Neural crest cell (in vitro differentiated cells): Measurements from ENCODE around the gene DNAJA3. TPM values are rescaled to one million over a fixed set of nuclear protein-coding genes. Genes with fewer than 3 reads are reported as not detected.

ENCODE experiments used
- DNase-seq: peaks from one replicate; pipeline ENCODE4 v3.0.0; 2021; ENCODE audit warnings: low read depth, mixed read lengths, low spot score
- H3K27ac Mint-ChIP-seq: one replicate; pipeline ENCODE4 v1.8.0; 2021; ENCODE audit warnings: mild to moderate bottlenecking, mixed read lengths; ENCODE audit not compliant: unreplicated experiment
- H3K27me3 Mint-ChIP-seq: 2 replicates; pipeline ENCODE4 v1.8.0; 2021; ENCODE audit warnings: low read depth, mild to moderate bottlenecking, mixed read lengths
- H3K36me3 Mint-ChIP-seq: 2 replicates; pipeline ENCODE4 v1.8.0; 2021; ENCODE audit warnings: low read depth, mild to moderate bottlenecking, mixed read lengths
- H3K4me1 Mint-ChIP-seq: 2 replicates; pipeline ENCODE4 v1.8.0; 2021; ENCODE audit warnings: mixed read lengths
- H3K4me3 Mint-ChIP-seq: one replicate; pipeline ENCODE4 v1.8.0; 2021; ENCODE audit warnings: mild to moderate bottlenecking, mixed read lengths
- H3K9me3 Mint-ChIP-seq: 2 replicates; pipeline ENCODE4 v1.8.0; 2021; ENCODE audit warnings: mixed read lengths
- total RNA-seq: library from RNA; stranded (reverse); gene quantifications from 2 replicates; pipeline ENCODE4 v1.2.1, GENCODE V29; 2021
- TF ChIP-seq, protein P1 (sequence below): fragments of 200-600 bp; sonication (generic); conservative IDR thresholded peaks from 2 replicates; pipeline ENCODE4 v1.5.0; 2021; ENCODE audit warnings: antibody characterized with exemption, mild to moderate bottlenecking

The DNAJA3 gene
- total RNA-seq, 1 donor from 2014 or later, result 45.1 TPM

DNA sequence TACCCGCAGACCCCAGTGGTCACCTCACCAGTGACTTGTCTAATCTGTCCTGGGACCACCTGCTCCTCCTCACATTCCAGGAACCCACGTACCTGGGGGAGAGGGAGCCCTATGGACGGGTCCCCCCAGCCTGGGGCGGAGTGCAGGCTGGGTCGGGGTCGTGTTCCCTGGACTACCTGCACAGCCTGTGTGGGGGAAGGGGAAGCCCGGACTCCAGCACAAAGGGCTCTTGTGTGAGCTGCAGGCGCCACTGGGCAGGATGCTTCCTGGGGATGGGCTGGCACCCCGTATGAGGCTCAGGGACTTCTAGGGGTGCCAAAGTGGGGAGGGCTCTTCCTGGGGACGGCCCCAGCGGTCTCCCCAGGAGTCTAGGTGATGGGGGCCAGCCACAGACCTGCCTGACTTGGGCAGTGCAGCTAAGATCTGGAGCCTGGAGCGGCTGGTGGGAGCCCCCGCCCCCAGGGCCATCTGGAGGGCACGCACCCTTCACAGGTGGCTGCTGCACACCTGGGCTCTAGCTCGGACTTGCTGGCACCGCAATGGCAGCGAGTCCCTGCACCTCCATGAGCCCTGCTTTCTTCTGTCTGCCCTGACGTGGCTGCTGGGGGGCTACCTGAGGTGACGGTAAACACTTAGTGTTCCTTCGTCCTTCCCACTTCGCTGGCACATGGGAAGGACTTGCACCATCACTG is 46.5 kb upstream of the DNAJA3 start:
- no peak overlapping the region for H3K4me3 Mint-ChIP-seq
- DNase-seq, result no peak
- H3K9me3 Mint-ChIP-seq, result no peaks in the 10 kb centered on the region
- peaks cover 3% of the 10 kb centered on the region for H3K27me3 Mint-ChIP-seq
- H3K36me3 Mint-ChIP-seq, result no peaks in the 10 kb centered on the region
- no peak overlapping the region for H3K27ac Mint-ChIP-seq
- TF ChIP-seq, protein P1, sequence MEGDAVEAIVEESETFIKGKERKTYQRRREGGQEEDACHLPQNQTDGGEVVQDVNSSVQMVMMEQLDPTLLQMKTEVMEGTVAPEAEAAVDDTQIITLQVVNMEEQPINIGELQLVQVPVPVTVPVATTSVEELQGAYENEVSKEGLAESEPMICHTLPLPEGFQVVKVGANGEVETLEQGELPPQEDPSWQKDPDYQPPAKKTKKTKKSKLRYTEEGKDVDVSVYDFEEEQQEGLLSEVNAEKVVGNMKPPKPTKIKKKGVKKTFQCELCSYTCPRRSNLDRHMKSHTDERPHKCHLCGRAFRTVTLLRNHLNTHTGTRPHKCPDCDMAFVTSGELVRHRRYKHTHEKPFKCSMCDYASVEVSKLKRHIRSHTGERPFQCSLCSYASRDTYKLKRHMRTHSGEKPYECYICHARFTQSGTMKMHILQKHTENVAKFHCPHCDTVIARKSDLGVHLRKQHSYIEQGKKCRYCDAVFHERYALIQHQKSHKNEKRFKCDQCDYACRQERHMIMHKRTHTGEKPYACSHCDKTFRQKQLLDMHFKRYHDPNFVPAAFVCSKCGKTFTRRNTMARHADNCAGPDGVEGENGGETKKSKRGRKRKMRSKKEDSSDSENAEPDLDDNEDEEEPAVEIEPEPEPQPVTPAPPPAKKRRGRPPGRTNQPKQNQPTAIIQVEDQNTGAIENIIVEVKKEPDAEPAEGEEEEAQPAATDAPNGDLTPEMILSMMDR, result no peak
- peaks cover 8% of the 10 kb centered on the region for H3K4me1 Mint-ChIP-seq

DNA sequence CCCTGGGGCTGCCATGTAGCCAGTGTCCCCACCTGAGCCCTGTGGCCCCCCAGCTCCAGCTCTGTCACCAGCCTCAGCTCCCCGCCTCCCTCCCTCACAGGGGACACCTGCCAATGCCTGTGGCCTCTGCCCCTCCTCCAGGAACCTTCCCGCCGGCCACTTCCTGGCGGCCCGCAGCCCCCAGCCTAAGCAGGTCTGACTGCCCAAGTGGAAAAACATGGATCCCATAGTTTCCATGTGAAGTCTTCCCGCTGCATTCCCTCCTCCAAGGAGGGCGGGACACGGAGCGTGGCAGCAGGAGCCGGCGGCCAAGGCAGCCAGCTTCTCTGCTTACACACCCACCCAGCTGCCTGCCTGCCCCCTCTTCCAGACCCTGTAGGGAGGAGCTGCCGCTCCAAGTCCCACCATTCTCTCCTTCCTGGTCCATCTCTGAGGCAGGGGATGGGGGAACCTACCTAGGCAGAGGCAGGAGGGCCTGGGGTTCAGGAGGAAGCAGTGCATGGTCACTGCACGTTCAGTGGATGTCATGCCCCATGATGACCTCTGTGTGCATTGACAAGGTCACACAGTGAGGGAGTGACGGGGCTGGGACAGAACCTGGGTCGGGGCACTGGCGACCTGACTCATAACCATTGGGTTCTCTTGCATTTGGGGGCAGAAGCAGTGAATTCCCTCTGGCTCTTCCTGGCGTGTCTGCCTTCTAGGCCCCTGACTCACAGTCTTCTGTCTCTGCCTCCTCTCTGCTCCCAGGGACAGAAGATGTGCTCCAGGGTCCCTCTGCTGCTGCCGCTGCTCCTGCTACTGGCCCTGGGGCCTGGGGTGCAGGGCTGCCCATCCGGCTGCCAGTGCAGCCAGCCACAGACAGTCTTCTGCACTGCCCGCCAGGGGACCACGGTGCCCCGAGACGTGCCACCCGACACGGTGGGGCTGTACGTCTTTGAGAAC is 45.3 kb upstream of the DNAJA3 start:
- no peak overlapping the region for H3K4me3 Mint-ChIP-seq
- peaks cover 8% of the 10 kb centered on the region for H3K4me1 Mint-ChIP-seq
- TF ChIP-seq, protein P1, result no peak
- H3K9me3 Mint-ChIP-seq, result no peaks in the 10 kb centered on the region
- H3K27me3 Mint-ChIP-seq, result no peaks in the 10 kb centered on the region
- H3K36me3 Mint-ChIP-seq, result no peaks in the 10 kb centered on the region
- no peak for DNase-seq
- no peak overlapping the region for H3K27ac Mint-ChIP-seq

DNA sequence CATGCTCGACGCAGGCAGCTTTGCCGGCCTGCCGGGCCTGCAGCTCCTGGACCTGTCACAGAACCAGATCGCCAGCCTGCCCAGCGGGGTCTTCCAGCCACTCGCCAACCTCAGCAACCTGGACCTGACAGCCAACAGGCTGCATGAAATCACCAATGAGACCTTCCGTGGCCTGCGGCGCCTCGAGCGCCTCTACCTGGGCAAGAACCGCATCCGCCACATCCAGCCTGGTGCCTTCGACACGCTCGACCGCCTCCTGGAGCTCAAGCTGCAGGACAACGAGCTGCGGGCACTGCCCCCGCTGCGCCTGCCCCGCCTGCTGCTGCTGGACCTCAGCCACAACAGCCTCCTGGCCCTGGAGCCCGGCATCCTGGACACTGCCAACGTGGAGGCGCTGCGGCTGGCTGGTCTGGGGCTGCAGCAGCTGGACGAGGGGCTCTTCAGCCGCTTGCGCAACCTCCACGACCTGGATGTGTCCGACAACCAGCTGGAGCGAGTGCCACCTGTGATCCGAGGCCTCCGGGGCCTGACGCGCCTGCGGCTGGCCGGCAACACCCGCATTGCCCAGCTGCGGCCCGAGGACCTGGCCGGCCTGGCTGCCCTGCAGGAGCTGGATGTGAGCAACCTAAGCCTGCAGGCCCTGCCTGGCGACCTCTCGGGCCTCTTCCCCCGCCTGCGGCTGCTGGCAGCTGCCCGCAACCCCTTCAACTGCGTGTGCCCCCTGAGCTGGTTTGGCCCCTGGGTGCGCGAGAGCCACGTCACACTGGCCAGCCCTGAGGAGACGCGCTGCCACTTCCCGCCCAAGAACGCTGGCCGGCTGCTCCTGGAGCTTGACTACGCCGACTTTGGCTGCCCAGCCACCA is 44.4 kb upstream of the DNAJA3 start:
- no peaks in the 10 kb centered on the region for H3K9me3 Mint-ChIP-seq
- TF ChIP-seq, protein P1, result no peak
- H3K27me3 Mint-ChIP-seq, result no peaks in the 10 kb centered on the region
- no peaks in the 10 kb centered on the region for H3K36me3 Mint-ChIP-seq
- H3K27ac Mint-ChIP-seq, result no peak overlapping the region
- H3K4me1 Mint-ChIP-seq, result peaks cover 8% of the 10 kb centered on the region
- no peak overlapping the region for H3K4me3 Mint-ChIP-seq
- no peak for DNase-seq

DNA sequence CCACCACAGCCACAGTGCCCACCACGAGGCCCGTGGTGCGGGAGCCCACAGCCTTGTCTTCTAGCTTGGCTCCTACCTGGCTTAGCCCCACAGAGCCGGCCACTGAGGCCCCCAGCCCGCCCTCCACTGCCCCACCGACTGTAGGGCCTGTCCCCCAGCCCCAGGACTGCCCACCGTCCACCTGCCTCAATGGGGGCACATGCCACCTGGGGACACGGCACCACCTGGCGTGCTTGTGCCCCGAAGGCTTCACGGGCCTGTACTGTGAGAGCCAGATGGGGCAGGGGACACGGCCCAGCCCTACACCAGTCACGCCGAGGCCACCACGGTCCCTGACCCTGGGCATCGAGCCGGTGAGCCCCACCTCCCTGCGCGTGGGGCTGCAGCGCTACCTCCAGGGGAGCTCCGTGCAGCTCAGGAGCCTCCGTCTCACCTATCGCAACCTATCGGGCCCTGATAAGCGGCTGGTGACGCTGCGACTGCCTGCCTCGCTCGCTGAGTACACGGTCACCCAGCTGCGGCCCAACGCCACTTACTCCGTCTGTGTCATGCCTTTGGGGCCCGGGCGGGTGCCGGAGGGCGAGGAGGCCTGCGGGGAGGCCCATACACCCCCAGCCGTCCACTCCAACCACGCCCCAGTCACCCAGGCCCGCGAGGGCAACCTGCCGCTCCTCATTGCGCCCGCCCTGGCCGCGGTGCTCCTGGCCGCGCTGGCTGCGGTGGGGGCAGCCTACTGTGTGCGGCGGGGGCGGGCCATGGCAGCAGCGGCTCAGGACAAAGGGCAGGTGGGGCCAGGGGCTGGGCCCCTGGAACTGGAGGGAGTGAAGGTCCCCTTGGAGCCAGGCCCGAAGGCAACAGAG is 43.5 kb upstream of the DNAJA3 start:
- Mint-ChIP-seq H3K4me3 (no peak overlapping the region), H3K27ac (no peak overlapping the region), H3K27me3 (no peaks in the 10 kb centered on the region), H3K9me3 (no peaks in the 10 kb centered on the region), H3K4me1 (peaks cover 8% of the 10 kb centered on the region), H3K36me3 (no peaks in the 10 kb centered on the region)
- TF ChIP-seq, protein P1, result no peak
- no peak for DNase-seq
